ENCODE measurements around the gene CAMK2A. TPM values are rescaled to one million over a fixed set of nuclear protein-coding genes. Genes with fewer than 3 reads are reported as not detected.

Gene CAMK2A
- total RNA-seq, 1 experiment from 2014 or later: 0.33 TPM

GRCh38 chr5:150294551-150295071, 5.0 kb upstream of the CAMK2A start:
- H2BK5ac ChIP-seq (ENCODE audit: insufficient read length, low read length): no peak overlapping the region
- Mint-ChIP-seq H3K4me1 (peaks cover 4 to 16% of the 10 kb centered on the region in 2 experiments), H3K27me3 (ENCODE audit: low read depth) (peaks cover 4% of the 10 kb centered on the region), H3K36me3 (ENCODE audit: insufficient read depth in 1 of 3, low read depth in 3 of 3) (no peaks in the 10 kb centered on the region), H3K4me3 (no peak overlapping the region), H3K27ac (no peak overlapping the region), H3K9me3 (no peaks in the 10 kb centered on the region; a peak in 1 of 5 replicates)
- no peak overlapping the region for H2BK12ac ChIP-seq (ENCODE audit: insufficient read length, low read depth, low read length)
- no peak overlapping the region for H4K5ac ChIP-seq (ENCODE audit: insufficient read length, low read depth, low read length)
- no peak overlapping the region for H2BK20ac ChIP-seq (ENCODE audit: low read depth, low read length, poor library complexity, severe bottlenecking)
- no peak overlapping the region for H2BK15ac ChIP-seq (ENCODE audit: low read depth, low read length)
- H3K27ac ChIP-seq (ENCODE audit: insufficient read length, low read depth, low read length): no peak overlapping the region
- H4K91ac ChIP-seq (ENCODE audit: insufficient read length, low read depth, low read length): no peak overlapping the region
- no peaks in the 10 kb centered on the region for H3K79me2 ChIP-seq (ENCODE audit: insufficient read depth, low read length)
- no peak overlapping the region for H3K56ac ChIP-seq (ENCODE audit: insufficient read length, low read depth, low read length)
- H3K4me2 ChIP-seq (ENCODE audit: insufficient read depth, insufficient read length, low read length): no peak overlapping the region
- no peak overlapping the region for H3K4ac ChIP-seq (ENCODE audit: low read depth, low read length)
- no peaks in the 10 kb centered on the region for H3K23me2 ChIP-seq (ENCODE audit: insufficient read length, low read depth, low read length, poor library complexity, severe bottlenecking)
- DNase-seq: no peak
- H3K18ac ChIP-seq (ENCODE audit: insufficient read length, low read depth, low read length): no peak overlapping the region
- H3K9ac ChIP-seq (ENCODE audit: extremely low read depth, insufficient read length, low read length): no peak overlapping the region
- no peak overlapping the region for H2BK120ac ChIP-seq (ENCODE audit: low read depth, low read length, poor library complexity, severe bottlenecking)
- H3K4me1 ChIP-seq (ENCODE audit: insufficient read depth, low read length): no peaks in the 10 kb centered on the region; the same call in 1 of the 2 replicates
- WGBS (ENCODE audit: extremely low coverage, insufficient read length, low lambda C conversion rate): no CpG with 5 or more reads among the region's 10 CpGs
- no peak overlapping the region for H2AK5ac ChIP-seq (ENCODE audit: insufficient read length, low read length)
- H2AFZ ChIP-seq (ENCODE audit: low read length): no peak overlapping the region
- H3K14ac ChIP-seq (ENCODE audit: insufficient read depth, low read length): no peak overlapping the region
- H4K20me1 ChIP-seq (ENCODE audit: control insufficient read depth, insufficient read depth, insufficient read length): no peaks in the 10 kb centered on the region
- no peak overlapping the region for H4K8ac ChIP-seq (replicated peaks; ENCODE audit: insufficient read length, low read depth, low read length)
- TF ChIP-seq, protein P1, sequence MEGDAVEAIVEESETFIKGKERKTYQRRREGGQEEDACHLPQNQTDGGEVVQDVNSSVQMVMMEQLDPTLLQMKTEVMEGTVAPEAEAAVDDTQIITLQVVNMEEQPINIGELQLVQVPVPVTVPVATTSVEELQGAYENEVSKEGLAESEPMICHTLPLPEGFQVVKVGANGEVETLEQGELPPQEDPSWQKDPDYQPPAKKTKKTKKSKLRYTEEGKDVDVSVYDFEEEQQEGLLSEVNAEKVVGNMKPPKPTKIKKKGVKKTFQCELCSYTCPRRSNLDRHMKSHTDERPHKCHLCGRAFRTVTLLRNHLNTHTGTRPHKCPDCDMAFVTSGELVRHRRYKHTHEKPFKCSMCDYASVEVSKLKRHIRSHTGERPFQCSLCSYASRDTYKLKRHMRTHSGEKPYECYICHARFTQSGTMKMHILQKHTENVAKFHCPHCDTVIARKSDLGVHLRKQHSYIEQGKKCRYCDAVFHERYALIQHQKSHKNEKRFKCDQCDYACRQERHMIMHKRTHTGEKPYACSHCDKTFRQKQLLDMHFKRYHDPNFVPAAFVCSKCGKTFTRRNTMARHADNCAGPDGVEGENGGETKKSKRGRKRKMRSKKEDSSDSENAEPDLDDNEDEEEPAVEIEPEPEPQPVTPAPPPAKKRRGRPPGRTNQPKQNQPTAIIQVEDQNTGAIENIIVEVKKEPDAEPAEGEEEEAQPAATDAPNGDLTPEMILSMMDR (conservative IDR thresholded peaks at IDR 0.05): no peak
- no peaks in the 10 kb centered on the region for H3K79me1 ChIP-seq (ENCODE audit: insufficient read depth, low read depth, low read length, poor library complexity, severe bottlenecking)
- no peak overlapping the region for H3T11ph ChIP-seq (ENCODE audit: low read length)
- H3K9me3 ChIP-seq (ENCODE audit: control insufficient read depth, low read depth, low read length): no peaks in the 10 kb centered on the region
- no peak overlapping the region for H3K23ac ChIP-seq (ENCODE audit: insufficient read length, low read depth, low read length)
- no peaks in the 10 kb centered on the region for H3K27me3 ChIP-seq (ENCODE audit: insufficient read depth, low read length)

Measured in H9 (cell line).